Liver (tissue), 9 donors: ENCODE results near the gene PLCG2. TPM values are rescaled to one million over a fixed set of nuclear protein-coding genes. Genes with fewer than 3 reads are reported as not detected.
A peak's percentile ranks its signal among the peaks of the same experiment; 100 is the strongest.

Experiments
- DNase-seq: peaks from one replicate; pipeline ENCODE4 v3.0.0-alpha.2; 2017; ENCODE audit warnings: low spot score
- H3K27ac ChIP-seq, 2 donors: one replicate each; pipeline ENCODE4 v1.7.0; 2013; ENCODE audit warnings: inconsistent platforms in 2 of 2, low read length in 2 of 2, control low read depth in 1 of 2, low read depth in 1 of 2, mild to moderate bottlenecking in 1 of 2
- H3K27me3 ChIP-seq, 4 donors: one replicate each; pipeline versions ENCODE4 v1.6.1 to v1.7.0; 2013; ENCODE audit warnings: low read length in 3 of 4, inconsistent platforms in 1 of 4, mild to moderate bottlenecking in 1 of 4, moderate library complexity in 1 of 4; ENCODE audit not compliant: control insufficient read depth in 4 of 4, insufficient read depth in 4 of 4
- H3K36me3 ChIP-seq, 4 donors: one replicate each; pipeline versions ENCODE4 v1.6.1 to v1.7.0; 2013; ENCODE audit warnings: low read length in 3 of 4, mild to moderate bottlenecking in 3 of 4, low read depth in 1 of 4, moderate library complexity in 1 of 4; ENCODE audit not compliant: control insufficient read depth in 4 of 4, insufficient read depth in 3 of 4
- H3K4me1 ChIP-seq, 4 donors: one replicate each; pipeline versions ENCODE4 v1.6.1 to v1.7.0; 2013; ENCODE audit warnings: low read length in 3 of 4, mild to moderate bottlenecking in 3 of 4, moderate library complexity in 1 of 4; ENCODE audit not compliant: control insufficient read depth in 4 of 4, insufficient read depth in 4 of 4
- H3K4me3 ChIP-seq, 3 donors: one replicate each; pipeline versions ENCODE4 v1.6.1 to v1.7.0; 2013; ENCODE audit warnings: low read length in 3 of 3, control low read depth in 1 of 3, low read depth in 1 of 3, mild to moderate bottlenecking in 1 of 3
- H3K9ac ChIP-seq, 2 donors: one replicate each; pipeline ENCODE4 v1.7.0; 2013; ENCODE audit warnings: low read length in 2 of 2, mild to moderate bottlenecking in 2 of 2, moderate library complexity in 2 of 2, control low read depth in 1 of 2, low read depth in 1 of 2
- H3K9me3 ChIP-seq, 4 donors: one replicate each; pipeline versions ENCODE4 v1.6.1 to v1.7.0; 2013; ENCODE audit warnings: low read length in 3 of 4; ENCODE audit not compliant: control insufficient read depth in 4 of 4
- ATF3 ChIP-seq: IDR thresholded peaks from 2 replicates; pipeline ENCODE4 v1.6.1; 2016; ENCODE audit warnings: antibody characterized with exemption
- EGR1 ChIP-seq, 2 donors: IDR thresholded peaks; 2 replicates each; pipeline ENCODE4 v1.6.1; 2016 to 2018; ENCODE audit warnings: antibody characterized with exemption in 2 of 2, low read depth in 2 of 2
- FOXA1 ChIP-seq: IDR thresholded peaks from 2 replicates; pipeline ENCODE4 v1.6.1; 2016; ENCODE audit warnings: antibody characterized with exemption
- FOXA2 ChIP-seq: IDR thresholded peaks from 2 replicates; pipeline ENCODE4 v1.6.1; 2016; ENCODE audit warnings: antibody characterized with exemption
- HNF4A ChIP-seq, 2 donors: conservative IDR thresholded peaks; 2 replicates each; pipeline ENCODE4 v1.6.1; 2016; ENCODE audit warnings: antibody characterized with exemption in 2 of 2, mild to moderate bottlenecking in 2 of 2
- HNF4G ChIP-seq: IDR thresholded peaks from 2 replicates; pipeline ENCODE4 v1.6.1; 2016; ENCODE audit warnings: antibody characterized with exemption
- JUND ChIP-seq, 2 donors: IDR thresholded peaks; 2 replicates each; pipeline ENCODE4 v1.6.1; 2016; ENCODE audit warnings: antibody characterized with exemption in 2 of 2
- MAX ChIP-seq: IDR thresholded peaks from 2 replicates; pipeline ENCODE4 v1.6.1; 2016; ENCODE audit warnings: antibody characterized with exemption
- NR2F2 ChIP-seq: IDR thresholded peaks from 2 replicates; pipeline ENCODE4 v1.6.1; 2016; ENCODE audit warnings: antibody characterized with exemption
- RAD21 ChIP-seq, 2 donors: IDR thresholded peaks; 2 replicates each; pipeline ENCODE4 v1.6.1; 2016; ENCODE audit warnings: antibody characterized with exemption in 2 of 2, mild to moderate bottlenecking in 2 of 2
- RXRA ChIP-seq, 2 donors: IDR thresholded peaks; 2 replicates each; pipeline ENCODE4 v1.6.1; 2017 to 2018; ENCODE audit warnings: antibody characterized with exemption in 2 of 2, mild to moderate bottlenecking in 1 of 2
- SP1 ChIP-seq: IDR thresholded peaks from 2 replicates; pipeline ENCODE4 v1.6.1; 2018; ENCODE audit warnings: antibody characterized with exemption, mild to moderate bottlenecking
- TAF1 ChIP-seq: conservative IDR thresholded peaks from 2 replicates; pipeline ENCODE4 v1.6.1; 2016; ENCODE audit warnings: antibody characterized with exemption, mild to moderate bottlenecking
- YY1 ChIP-seq: IDR thresholded peaks from 2 replicates; pipeline ENCODE4 v1.6.1; 2016; ENCODE audit warnings: antibody characterized with exemption, mild to moderate bottlenecking
- WGBS: extraction: QIAGEN DNeasy Blood & Tissue Kit; methylation state at CpG from one replicate; pipeline ENCODE4 v1.1.7; 2013; 5-methylcytosine and 5-hydroxymethylcytosine counted together
- polyA plus RNA-seq, 2 donors: library from polyadenylated mRNA; stranded (reverse) in 1 of 2; unstranded in 1 of 2; fragments of 200-250 nt in 1 of 2; fragments of >200 nt in 1 of 2; fragmentation: Nextera tagmentation in 1 of 2; extraction: Ambion mirVana in 1 of 2; gene quantifications; one replicate each; pipeline versions ENCODE4 v1.2.1 to v1.2.3, GENCODE V29; 2013 to 2015
- total RNA-seq, 2 donors: library from RNA; depleted of rRNA; stranded (reverse); fragments of >200 nt; gene quantifications; one replicate each; pipeline ENCODE4 v1.2.3, GENCODE V29; 2014
- TF ChIP-seq, protein P1 (sequence below): IDR thresholded peaks from 2 replicates; pipeline ENCODE4 v1.6.1; 2016; ENCODE audit warnings: antibody characterized with exemption
- TF ChIP-seq, protein P2 (sequence below): IDR thresholded peaks from 2 replicates; pipeline ENCODE4 v1.6.1; 2016; ENCODE audit warnings: antibody characterized with exemption, mild to moderate bottlenecking
- TF ChIP-seq, protein P3 (sequence below): fragments of 150-350 bp; IDR thresholded peaks from 2 replicates; pipeline ENCODE4 v1.5.1; 2017; ENCODE audit warnings: improper control_type of control experiment, low read depth, low read length; ENCODE audit not compliant: missing input control
- donor health status: healthy.
- donor health status: healthy.
- donor health status: healthy.
- donor health status: healthy.
- donor health status: healthy.

Gene PLCG2
- total and polyA plus RNA-seq, 4 donors, result 7.1 to 21.6 (median 15.8) TPM

- Histone ChIP-seq H3K36me3 (no peaks in the 10 kb centered on the region), H3K4me3 (no peak overlapping the region), H3K4me1 (peaks cover 0 to 9% (median 3%) of the 10 kb centered on the region in 4 donors), H3K27ac (no peak overlapping the region), H3K27me3 (no peaks in the 10 kb centered on the region), H3K9ac (no peak overlapping the region), H3K9me3 (no peaks in the 10 kb centered on the region)
- no peak for TF ChIP-seq MAX
- TF ChIP-seq, protein P1, sequence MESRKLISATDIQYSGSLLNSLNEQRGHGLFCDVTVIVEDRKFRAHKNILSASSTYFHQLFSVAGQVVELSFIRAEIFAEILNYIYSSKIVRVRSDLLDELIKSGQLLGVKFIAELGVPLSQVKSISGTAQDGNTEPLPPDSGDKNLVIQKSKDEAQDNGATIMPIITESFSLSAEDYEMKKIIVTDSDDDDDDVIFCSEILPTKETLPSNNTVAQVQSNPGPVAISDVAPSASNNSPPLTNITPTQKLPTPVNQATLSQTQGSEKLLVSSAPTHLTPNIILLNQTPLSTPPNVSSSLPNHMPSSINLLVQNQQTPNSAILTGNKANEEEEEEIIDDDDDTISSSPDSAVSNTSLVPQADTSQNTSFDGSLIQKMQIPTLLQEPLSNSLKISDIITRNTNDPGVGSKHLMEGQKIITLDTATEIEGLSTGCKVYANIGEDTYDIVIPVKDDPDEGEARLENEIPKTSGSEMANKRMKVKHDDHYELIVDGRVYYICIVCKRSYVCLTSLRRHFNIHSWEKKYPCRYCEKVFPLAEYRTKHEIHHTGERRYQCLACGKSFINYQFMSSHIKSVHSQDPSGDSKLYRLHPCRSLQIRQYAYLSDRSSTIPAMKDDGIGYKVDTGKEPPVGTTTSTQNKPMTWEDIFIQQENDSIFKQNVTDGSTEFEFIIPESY, result no peak
- TF ChIP-seq HNF4G, result no peak
- TF ChIP-seq FOXA1, result no peak
- no peak for TF ChIP-seq SP1
- TF ChIP-seq HNF4A (conservative IDR thresholded peaks at IDR 0.05), result peak; percentile 18 to 52
- TF ChIP-seq, protein P2, sequence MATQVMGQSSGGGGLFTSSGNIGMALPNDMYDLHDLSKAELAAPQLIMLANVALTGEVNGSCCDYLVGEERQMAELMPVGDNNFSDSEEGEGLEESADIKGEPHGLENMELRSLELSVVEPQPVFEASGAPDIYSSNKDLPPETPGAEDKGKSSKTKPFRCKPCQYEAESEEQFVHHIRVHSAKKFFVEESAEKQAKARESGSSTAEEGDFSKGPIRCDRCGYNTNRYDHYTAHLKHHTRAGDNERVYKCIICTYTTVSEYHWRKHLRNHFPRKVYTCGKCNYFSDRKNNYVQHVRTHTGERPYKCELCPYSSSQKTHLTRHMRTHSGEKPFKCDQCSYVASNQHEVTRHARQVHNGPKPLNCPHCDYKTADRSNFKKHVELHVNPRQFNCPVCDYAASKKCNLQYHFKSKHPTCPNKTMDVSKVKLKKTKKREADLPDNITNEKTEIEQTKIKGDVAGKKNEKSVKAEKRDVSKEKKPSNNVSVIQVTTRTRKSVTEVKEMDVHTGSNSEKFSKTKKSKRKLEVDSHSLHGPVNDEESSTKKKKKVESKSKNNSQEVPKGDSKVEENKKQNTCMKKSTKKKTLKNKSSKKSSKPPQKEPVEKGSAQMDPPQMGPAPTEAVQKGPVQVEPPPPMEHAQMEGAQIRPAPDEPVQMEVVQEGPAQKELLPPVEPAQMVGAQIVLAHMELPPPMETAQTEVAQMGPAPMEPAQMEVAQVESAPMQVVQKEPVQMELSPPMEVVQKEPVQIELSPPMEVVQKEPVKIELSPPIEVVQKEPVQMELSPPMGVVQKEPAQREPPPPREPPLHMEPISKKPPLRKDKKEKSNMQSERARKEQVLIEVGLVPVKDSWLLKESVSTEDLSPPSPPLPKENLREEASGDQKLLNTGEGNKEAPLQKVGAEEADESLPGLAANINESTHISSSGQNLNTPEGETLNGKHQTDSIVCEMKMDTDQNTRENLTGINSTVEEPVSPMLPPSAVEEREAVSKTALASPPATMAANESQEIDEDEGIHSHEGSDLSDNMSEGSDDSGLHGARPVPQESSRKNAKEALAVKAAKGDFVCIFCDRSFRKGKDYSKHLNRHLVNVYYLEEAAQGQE, result no peak
- no peak for TF ChIP-seq TAF1
- no peak for DNase-seq
- 79% methylated on average over 5 of the region's 5 CpGs for WGBS
Observed at GRCh38 chr16:81869326-81869725, 90.2 kb downstream of the PLCG2 start.

DNA sequence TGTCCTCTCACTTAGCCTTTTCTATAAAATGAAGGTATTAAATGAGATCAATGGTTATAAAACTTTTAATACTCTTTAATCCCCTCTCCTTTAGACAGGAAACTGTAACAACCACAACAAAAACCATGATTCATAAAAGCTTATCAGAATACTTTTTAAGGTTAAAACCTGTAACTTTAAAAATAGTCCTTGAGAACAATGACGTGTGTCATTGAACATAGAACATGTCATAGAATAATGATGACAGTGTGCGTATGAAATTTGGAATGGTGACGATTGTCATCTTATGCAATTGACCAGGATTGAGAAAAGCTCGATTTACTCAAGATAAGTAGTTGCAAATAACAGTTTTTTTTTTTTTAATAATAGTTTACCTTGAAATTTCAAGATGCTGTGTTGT is 94.1 kb downstream of the PLCG2 start:
- Histone ChIP-seq H3K9me3 (no peaks in the 10 kb centered on the region), H3K4me1 (peaks cover 0 to 7% (median 3%) of the 10 kb centered on the region in 4 donors), H3K27ac (no peak overlapping the region), H3K4me3 (no peak overlapping the region), H3K36me3 (no peaks in the 10 kb centered on the region), H3K9ac (no peak overlapping the region), H3K27me3 (no peaks in the 10 kb centered on the region)
- TF ChIP-seq FOXA1, result no peak
- WGBS, result 55% methylated on average over 4 of the region's 4 CpGs
- no peak for DNase-seq

GRCh38 chr16:81873843-81874752 is 95.0 kb downstream of the PLCG2 start:
- peak; percentile 52 for DNase-seq
- no peaks in the 10 kb centered on the region for H3K27me3 ChIP-seq
- H3K4me3 ChIP-seq, result no peak overlapping the region
- no peaks in the 10 kb centered on the region for H3K36me3 ChIP-seq
- H3K4me1 ChIP-seq, result peaks cover 0 to 7% (median 3%) of the 10 kb centered on the region in 4 donors
- 14% methylated on average over 6 of the region's 6 CpGs for WGBS
- no peaks in the 10 kb centered on the region for H3K9me3 ChIP-seq
- no peak overlapping the region for H3K9ac ChIP-seq
- H3K27ac ChIP-seq, result no peak overlapping the region
- no peak for TF ChIP-seq SP1
- no peak for TF ChIP-seq NR2F2
- TF ChIP-seq JUND (IDR thresholded peaks at IDR 0.05), result no peak
- TF ChIP-seq RXRA (IDR thresholded peaks at IDR 0.05), result peak in 1 of 2 donors; percentile 10
- no peak for TF ChIP-seq FOXA2
- TF ChIP-seq RAD21 (IDR thresholded peaks at IDR 0.05), result peak; percentile 74 to 83
- no peak for TF ChIP-seq TAF1
- TF ChIP-seq HNF4G, result no peak
- TF ChIP-seq MAX, result no peak
- TF ChIP-seq ATF3, result no peak
- TF ChIP-seq EGR1 (IDR thresholded peaks at IDR 0.05; ENCODE audit: low read depth in 2 of 2), result no peak
- TF ChIP-seq, protein P3, sequence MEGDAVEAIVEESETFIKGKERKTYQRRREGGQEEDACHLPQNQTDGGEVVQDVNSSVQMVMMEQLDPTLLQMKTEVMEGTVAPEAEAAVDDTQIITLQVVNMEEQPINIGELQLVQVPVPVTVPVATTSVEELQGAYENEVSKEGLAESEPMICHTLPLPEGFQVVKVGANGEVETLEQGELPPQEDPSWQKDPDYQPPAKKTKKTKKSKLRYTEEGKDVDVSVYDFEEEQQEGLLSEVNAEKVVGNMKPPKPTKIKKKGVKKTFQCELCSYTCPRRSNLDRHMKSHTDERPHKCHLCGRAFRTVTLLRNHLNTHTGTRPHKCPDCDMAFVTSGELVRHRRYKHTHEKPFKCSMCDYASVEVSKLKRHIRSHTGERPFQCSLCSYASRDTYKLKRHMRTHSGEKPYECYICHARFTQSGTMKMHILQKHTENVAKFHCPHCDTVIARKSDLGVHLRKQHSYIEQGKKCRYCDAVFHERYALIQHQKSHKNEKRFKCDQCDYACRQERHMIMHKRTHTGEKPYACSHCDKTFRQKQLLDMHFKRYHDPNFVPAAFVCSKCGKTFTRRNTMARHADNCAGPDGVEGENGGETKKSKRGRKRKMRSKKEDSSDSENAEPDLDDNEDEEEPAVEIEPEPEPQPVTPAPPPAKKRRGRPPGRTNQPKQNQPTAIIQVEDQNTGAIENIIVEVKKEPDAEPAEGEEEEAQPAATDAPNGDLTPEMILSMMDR, result peak; percentile 82
- no peak for TF ChIP-seq YY1
